Brain microvascular endothelial cell (primary cell): Measurements from ENCODE around the gene PKNOX2.

Experiments used
- DNase-seq: peaks from one replicate; pipeline ENCODE4 v3.0.0-alpha.2; 2020
- H3K27ac ChIP-seq: fragments of 250-450 bp; sonication (Bioruptor Pico); 2 replicates; pipeline ENCODE4 v1.5.1; 2020; ENCODE audit warnings: mild to moderate bottlenecking, moderate library complexity
- H3K27me3 ChIP-seq: fragments of 250-450 bp; sonication (Bioruptor Pico); replicated peaks from 2 replicates; pipeline ENCODE4 v1.5.1; 2020; ENCODE audit warnings: mild to moderate bottlenecking
- H3K36me3 ChIP-seq: fragments of 250-450 bp; sonication (Bioruptor Pico); replicated peaks from 2 replicates; pipeline ENCODE4 v1.5.1; 2020; ENCODE audit warnings: mild to moderate bottlenecking
- H3K4me3 ChIP-seq: 2 replicates; pipeline ENCODE4 v1.5.1; 2011; ENCODE audit warnings: low read depth, mild to moderate bottlenecking, control low read depth, low read length, moderate library complexity
- in situ Hi-C: cut with HindIII; loops from 2 replicates; pipeline ENCODE4 v1.10.0; 2017; ENCODE audit warnings: low sequenced_read_pairs, low pct_ligation_motif_present
- TF ChIP-seq, protein P1 (sequence below): IDR thresholded peaks from 2 replicates; pipeline ENCODE4 v1.5.1; 2011; ENCODE audit warnings: low read depth, mild to moderate bottlenecking, moderate library complexity, low read length, control low read depth, inconsistent platforms; ENCODE audit errors: missing control alignments

The PKNOX2 gene

DNA sequence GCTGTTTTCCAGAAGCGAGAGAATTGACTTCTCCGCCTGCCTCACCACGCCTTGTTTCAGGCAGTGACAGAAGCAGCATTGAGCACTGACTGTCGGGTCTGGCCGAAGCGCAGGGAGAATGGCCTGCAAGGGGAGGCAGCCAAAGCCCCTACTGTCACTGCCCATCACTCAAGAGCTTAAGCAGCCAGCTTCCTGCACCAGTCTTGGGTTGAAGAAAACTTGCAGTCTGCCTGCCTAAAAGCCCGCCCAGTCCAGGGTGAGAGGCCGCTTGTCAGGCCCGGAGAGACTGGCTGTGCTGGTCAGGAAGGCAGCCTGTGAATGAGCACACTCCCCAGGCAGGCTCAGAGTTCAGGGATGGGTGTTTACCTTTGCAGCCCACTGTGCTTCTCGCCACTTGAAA is 108.3 kb downstream of the PKNOX2 start:
- TF ChIP-seq, protein P1, sequence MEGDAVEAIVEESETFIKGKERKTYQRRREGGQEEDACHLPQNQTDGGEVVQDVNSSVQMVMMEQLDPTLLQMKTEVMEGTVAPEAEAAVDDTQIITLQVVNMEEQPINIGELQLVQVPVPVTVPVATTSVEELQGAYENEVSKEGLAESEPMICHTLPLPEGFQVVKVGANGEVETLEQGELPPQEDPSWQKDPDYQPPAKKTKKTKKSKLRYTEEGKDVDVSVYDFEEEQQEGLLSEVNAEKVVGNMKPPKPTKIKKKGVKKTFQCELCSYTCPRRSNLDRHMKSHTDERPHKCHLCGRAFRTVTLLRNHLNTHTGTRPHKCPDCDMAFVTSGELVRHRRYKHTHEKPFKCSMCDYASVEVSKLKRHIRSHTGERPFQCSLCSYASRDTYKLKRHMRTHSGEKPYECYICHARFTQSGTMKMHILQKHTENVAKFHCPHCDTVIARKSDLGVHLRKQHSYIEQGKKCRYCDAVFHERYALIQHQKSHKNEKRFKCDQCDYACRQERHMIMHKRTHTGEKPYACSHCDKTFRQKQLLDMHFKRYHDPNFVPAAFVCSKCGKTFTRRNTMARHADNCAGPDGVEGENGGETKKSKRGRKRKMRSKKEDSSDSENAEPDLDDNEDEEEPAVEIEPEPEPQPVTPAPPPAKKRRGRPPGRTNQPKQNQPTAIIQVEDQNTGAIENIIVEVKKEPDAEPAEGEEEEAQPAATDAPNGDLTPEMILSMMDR = no peak
- no peaks in the 10 kb centered on the region for H3K36me3 ChIP-seq

DNA sequence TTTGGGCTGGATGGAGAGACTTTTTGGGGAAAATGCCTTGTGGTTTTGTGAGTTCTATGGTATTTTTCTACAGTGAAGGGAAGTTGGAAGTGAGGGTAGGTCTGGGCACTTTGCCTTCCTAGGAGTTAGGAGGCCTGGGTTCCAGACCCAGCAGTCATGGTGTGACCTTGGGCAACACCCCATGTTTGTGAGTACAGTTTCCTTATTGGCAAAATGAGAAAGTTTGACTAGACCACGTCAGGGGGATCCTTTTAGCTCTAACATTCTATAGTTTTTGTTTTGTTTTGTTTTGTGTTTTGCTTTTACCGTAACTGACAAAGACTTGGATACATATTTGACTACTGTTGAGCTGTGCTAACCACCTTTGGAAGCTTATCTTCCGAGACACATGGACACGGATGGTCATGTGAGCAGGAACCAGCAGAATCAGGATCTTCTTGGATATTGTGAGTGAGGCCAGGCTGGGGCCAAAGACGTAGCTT is 109.0 kb downstream of the PKNOX2 start:
- TF ChIP-seq, protein P1 = no peak
- in situ Hi-C loops = no loop called here
- H3K27me3 ChIP-seq = no peaks in the 10 kb centered on the region
- no peak overlapping the region for H3K27ac ChIP-seq
- H3K4me3 ChIP-seq = no peak overlapping the region
- no peak for DNase-seq
- no peaks in the 10 kb centered on the region for H3K36me3 ChIP-seq

More for the DNA sequence above, 108.3 kb downstream of the PKNOX2 start:
- in situ Hi-C loops = no loop called here
- no peak for DNase-seq
- H3K4me3 ChIP-seq = no peak overlapping the region
- H3K27me3 ChIP-seq = no peaks in the 10 kb centered on the region
- H3K27ac ChIP-seq = no peak overlapping the region

DNA sequence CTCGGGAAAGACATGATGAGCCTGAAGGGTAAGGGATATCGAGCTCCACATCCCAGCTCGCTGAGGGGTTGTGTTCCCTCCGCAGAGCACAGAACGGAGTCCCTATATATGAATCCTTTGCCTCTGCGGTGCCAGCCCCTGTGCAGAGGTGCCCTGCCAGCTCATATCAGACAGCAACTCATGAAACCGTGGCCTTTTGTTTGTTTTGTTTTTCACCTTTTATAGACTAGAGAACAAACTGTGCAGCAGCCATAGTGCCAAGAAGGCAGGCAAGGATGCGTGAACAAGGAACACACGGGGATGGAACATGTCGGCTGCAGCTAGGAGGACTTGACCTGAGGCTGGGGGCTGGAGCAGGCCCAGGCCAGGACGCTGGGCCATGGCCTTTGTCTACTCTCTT is 109.8 kb downstream of the PKNOX2 start:
- TF ChIP-seq, protein P1 = no peak
- DNase-seq = no peak
- no peaks in the 10 kb centered on the region for H3K27me3 ChIP-seq
- no peaks in the 10 kb centered on the region for H3K36me3 ChIP-seq
- in situ Hi-C loops = no loop called here
- no peak overlapping the region for H3K4me3 ChIP-seq
- no peak overlapping the region for H3K27ac ChIP-seq

DNA sequence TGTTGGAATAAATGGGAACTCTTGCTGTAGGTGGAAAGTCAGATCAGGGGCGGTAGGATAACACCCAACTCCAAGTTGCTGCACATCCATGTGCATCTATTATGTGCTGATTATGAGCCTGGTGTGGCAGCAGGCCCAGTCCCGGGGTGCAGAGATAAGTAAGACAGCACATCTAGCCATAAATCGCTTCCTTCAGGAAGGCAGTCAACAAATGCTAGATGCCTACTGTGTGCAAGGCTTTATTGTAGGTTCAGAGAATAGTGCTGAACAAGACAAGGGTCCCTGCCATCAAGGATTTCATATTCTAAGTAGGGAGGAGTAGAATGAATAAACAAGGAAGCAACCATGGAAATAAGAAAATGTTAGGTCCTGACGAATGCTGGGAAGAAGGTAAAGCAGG is 110.2 kb downstream of the PKNOX2 start:
- Histone ChIP-seq H3K27me3 (no peaks in the 10 kb centered on the region), H3K4me3 (no peak overlapping the region), H3K36me3 (no peaks in the 10 kb centered on the region), H3K27ac (no peak overlapping the region)
- DNase-seq = no peak
- TF ChIP-seq, protein P1 = no peak
- in situ Hi-C loops = no loop called here

DNA sequence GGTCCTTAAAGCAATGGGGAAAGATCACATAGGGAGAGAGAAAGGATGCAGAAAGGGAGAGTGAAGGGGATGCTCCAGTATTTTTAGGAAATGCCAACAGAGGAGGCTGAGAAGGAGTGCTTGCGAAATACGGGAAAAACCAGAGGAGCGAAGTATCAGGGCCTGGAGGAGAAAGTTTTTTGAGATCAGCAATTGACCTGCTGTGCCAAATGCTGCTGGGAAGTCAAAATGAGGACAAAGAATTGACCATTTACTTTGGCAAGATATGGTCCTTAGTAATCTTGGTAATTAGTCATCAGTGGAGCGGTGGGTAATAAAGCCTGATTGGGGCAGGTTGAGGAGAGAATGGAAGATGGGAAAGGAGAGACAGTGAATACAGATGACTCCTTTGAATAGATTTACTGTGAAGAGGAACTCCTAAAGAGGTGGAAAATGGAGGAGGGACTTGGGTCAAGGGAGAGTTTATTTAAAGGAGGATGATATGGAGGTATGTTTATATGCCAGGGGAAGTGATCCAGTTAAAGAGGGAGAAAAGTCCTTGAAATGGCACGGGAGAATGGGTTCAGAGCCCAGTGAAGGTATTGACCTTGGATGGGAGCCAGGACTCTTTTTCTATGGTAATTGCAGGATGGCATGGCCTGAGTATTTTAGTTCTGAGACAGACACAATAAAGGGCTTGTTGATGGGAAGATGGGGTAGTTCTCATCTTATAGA is 111.5 kb downstream of the PKNOX2 start:
- TF ChIP-seq, protein P1 = no peak
- in situ Hi-C loops = no loop called here

DNA sequence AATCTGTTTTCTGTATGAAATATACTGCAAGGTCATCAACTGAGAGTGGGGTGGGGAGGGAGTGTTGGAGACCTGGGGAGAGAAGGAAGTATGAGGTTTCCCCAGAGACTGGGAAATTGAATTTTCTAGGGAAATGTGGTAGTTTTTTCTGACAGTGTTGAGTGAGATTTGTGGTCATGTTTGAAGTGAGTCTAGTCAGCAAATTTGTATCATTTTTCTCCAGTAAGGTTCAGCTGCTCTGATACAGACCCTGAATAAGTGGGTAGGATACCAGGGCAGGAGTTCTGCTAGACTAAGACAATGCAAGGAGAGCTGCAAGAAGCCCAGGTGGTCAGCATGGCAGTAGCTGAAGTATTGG is 112.0 kb downstream of the PKNOX2 start:
- H3K4me3 ChIP-seq = no peak overlapping the region
- no peak for DNase-seq
- TF ChIP-seq, protein P1 = no peak
- in situ Hi-C loops = no loop called here
- H3K27ac ChIP-seq = no peak overlapping the region
- H3K36me3 ChIP-seq = no peaks in the 10 kb centered on the region
- H3K27me3 ChIP-seq = no peaks in the 10 kb centered on the region

More for the DNA sequence above, 111.5 kb downstream of the PKNOX2 start:
- Histone ChIP-seq H3K27me3 (no peaks in the 10 kb centered on the region), H3K36me3 (no peaks in the 10 kb centered on the region), H3K4me3 (no peak overlapping the region), H3K27ac (no peak overlapping the region)
- DNase-seq = no peak
